Suprapubic skin (tissue), 4 donors: ENCODE data around the gene SYPL1. TPM values are rescaled to one million over a fixed set of nuclear protein-coding genes. Genes with fewer than 3 reads are reported as not detected.

ENCODE experiments used
- DNase-seq, 2 donors: peaks; one replicate each; pipeline ENCODE4 v3.0.0-alpha.2; 2019; ENCODE audit warnings: low spot score in 2 of 2
- H3K27ac ChIP-seq: fragments of 200-600 bp; sonication (generic); one replicate; pipeline ENCODE4 v1.5.1; 2019
- H3K27me3 ChIP-seq: fragments of 200-600 bp; sonication (generic); one replicate; pipeline ENCODE4 v1.5.1; 2019
- H3K36me3 ChIP-seq: fragments of 200-600 bp; sonication (generic); one replicate; pipeline ENCODE4 v1.5.1; 2019
- H3K4me1 ChIP-seq: fragments of 200-600 bp; sonication (generic); one replicate; pipeline ENCODE4 v1.5.1; 2019
- H3K4me3 ChIP-seq: fragments of 200-600 bp; sonication (generic); one replicate; pipeline ENCODE4 v1.5.1; 2019; ENCODE audit warnings: mild to moderate bottlenecking
- H3K9me3 ChIP-seq: fragments of 200-600 bp; sonication (generic); one replicate; pipeline ENCODE4 v1.5.1; 2019
- EP300 ChIP-seq: sonication (generic); formaldehyde crosslinking; IDR thresholded peaks from one replicate; pipeline ENCODE4 v1.6.1; 2017; ENCODE audit warnings: antibody characterized with exemption
- POLR2A ChIP-seq, 2 donors: fragments of 450-650 bp; IDR thresholded peaks; one replicate each; pipeline ENCODE4 v1.6.1; 2017; ENCODE audit warnings: antibody characterized with exemption in 2 of 2, mild to moderate bottlenecking in 2 of 2, moderate library complexity in 2 of 2
- POLR2AphosphoS5 ChIP-seq, 3 donors: sonication (generic); formaldehyde crosslinking; IDR thresholded peaks; one replicate each; pipeline ENCODE4 v1.6.1; 2017; ENCODE audit warnings: antibody characterized with exemption in 3 of 3
- WGBS: methylation state at CpG from one replicate; pipeline ENCODE4 v1.1.5; 2018; 5-methylcytosine and 5-hydroxymethylcytosine counted together
- total RNA-seq, 4 donors: library from RNA; depleted of rRNA; stranded (reverse); fragments of >200 nt; gene quantifications; one replicate each; pipeline ENCODE4 v1.1.0, GENCODE V29; 2016
- TF ChIP-seq, protein P1 (sequence below), 2 donors: fragments of 200-600 bp in 1 of 2; fragments of 450-650 bp in 1 of 2; sonication (generic) in 1 of 2; IDR thresholded peaks; one replicate each; pipeline ENCODE4 v1.5.1; 2016 to 2019; ENCODE audit warnings: antibody characterized with exemption in 2 of 2, mild to moderate bottlenecking in 1 of 2, moderate library complexity in 1 of 2

SYPL1 gene
- total RNA-seq, 4 donors from 2014 or later: 71.3 to 115 (median 99.3) TPM

DNA sequence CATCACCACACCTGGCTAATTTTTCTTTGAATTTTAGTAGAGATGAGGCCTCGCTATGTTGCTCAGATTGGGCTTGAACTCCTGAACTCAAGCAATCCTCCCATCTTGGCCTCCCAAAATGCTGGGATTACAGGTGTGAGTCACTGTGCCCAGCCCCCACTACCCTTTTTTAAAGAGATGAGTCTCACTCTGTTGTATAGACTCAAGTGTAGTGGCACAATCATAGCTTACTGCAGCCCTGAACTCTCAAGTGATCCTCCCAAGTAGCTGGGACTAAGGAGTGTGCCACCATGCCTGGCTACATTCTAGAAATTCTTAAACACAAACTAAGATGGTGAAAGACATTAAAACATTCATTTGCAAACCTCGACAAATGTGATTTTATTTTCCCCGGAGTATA, 12.6 kb downstream of the SYPL1 start:
- H3K27me3 ChIP-seq: no peaks in the 10 kb centered on the region
- H3K27ac ChIP-seq: no peak overlapping the region
- WGBS: 89% methylated on average over 3 of the region's 3 CpGs
- H3K4me3 ChIP-seq: no peak overlapping the region
- H3K36me3 ChIP-seq: peaks cover 33% of the 10 kb centered on the region
- no peak for TF ChIP-seq POLR2AphosphoS5 (IDR thresholded peaks at IDR 0.05)
- TF ChIP-seq, protein P1, sequence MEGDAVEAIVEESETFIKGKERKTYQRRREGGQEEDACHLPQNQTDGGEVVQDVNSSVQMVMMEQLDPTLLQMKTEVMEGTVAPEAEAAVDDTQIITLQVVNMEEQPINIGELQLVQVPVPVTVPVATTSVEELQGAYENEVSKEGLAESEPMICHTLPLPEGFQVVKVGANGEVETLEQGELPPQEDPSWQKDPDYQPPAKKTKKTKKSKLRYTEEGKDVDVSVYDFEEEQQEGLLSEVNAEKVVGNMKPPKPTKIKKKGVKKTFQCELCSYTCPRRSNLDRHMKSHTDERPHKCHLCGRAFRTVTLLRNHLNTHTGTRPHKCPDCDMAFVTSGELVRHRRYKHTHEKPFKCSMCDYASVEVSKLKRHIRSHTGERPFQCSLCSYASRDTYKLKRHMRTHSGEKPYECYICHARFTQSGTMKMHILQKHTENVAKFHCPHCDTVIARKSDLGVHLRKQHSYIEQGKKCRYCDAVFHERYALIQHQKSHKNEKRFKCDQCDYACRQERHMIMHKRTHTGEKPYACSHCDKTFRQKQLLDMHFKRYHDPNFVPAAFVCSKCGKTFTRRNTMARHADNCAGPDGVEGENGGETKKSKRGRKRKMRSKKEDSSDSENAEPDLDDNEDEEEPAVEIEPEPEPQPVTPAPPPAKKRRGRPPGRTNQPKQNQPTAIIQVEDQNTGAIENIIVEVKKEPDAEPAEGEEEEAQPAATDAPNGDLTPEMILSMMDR (IDR thresholded peaks at IDR 0.05): no peak
- TF ChIP-seq EP300: no peak
- TF ChIP-seq POLR2A (IDR thresholded peaks at IDR 0.05): no peak
- H3K9me3 ChIP-seq: no peaks in the 10 kb centered on the region
- DNase-seq: no peak
- peaks cover 6% of the 10 kb centered on the region for H3K4me1 ChIP-seq

DNA sequence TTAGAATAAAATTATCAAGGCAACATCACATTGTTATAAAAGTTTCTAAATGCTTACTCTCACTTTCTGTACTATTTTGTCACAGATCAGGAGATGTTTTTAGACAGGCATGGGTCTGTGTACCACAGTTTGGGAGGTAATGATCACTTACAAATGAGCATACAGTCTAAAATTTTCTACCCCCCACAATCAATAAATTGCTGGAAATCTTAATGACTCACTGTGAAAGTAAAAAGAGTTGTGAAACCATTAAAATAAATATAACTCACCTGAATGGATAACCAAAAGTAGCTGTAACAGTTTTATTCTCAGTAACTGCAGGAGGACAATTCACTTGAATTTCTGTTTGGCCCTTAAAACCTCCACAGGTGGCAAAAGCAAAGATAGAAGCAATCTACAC, 13.2 kb downstream of the SYPL1 start:
- Histone ChIP-seq H3K4me3 (no peak overlapping the region), H3K27me3 (no peaks in the 10 kb centered on the region), H3K36me3 (peaks cover 33% of the 10 kb centered on the region), H3K27ac (no peak overlapping the region), H3K4me1 (peaks cover 6% of the 10 kb centered on the region), H3K9me3 (no peaks in the 10 kb centered on the region)
- no peak for DNase-seq
- TF ChIP-seq EP300: no peak
- TF ChIP-seq POLR2A (IDR thresholded peaks at IDR 0.05): no peak
- no peak for TF ChIP-seq POLR2AphosphoS5 (IDR thresholded peaks at IDR 0.05)
- TF ChIP-seq, protein P1 (IDR thresholded peaks at IDR 0.05): no peak

DNA sequence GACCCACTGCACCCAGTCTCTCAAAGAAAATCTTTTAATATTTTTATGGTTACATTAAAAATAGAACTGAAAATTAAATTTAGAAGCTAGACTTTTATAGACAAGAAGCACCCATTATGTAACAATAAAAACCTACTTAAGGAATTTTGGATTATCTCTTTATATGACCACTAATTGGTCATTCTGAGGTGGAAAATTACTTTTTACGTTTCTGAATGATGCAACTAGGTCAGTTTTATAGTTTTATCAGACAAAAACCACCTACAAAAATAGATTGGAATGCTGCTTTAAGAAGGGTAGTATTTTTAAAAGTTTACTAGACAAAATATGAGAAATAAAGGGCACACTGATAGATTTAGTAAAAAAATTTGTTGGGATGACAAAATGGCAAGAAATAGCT, 16.5 kb downstream of the SYPL1 start:
- no peaks in the 10 kb centered on the region for H3K9me3 ChIP-seq
- DNase-seq: no peak
- H3K36me3 ChIP-seq: peaks cover 50% of the 10 kb centered on the region
- H3K4me1 ChIP-seq: peaks cover 6% of the 10 kb centered on the region
- no peaks in the 10 kb centered on the region for H3K27me3 ChIP-seq
- no peak for TF ChIP-seq POLR2A (IDR thresholded peaks at IDR 0.05)
- H3K27ac ChIP-seq: no peak overlapping the region
- H3K4me3 ChIP-seq: no peak overlapping the region
- 84% methylated on average over 1 of the region's 1 CpG for WGBS

DNA sequence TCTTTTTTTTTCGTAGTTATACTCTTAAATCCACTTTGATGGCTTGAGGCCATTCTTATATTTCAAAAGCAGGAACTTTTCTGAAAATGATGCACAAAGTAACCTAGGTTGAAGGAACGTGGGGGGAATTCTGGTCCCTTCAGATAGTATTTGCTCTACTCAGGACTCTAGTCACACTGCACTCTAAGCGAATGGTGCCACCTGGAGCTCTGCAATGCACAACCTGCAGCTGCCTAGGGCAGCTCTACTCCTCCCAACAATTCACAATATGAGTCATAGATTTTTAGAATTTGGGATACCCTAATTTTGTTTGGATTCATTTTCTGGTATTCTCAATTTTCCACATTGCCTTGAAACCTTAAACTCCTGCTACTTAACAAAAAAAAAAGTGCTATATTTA, 17.3 kb downstream of the SYPL1 start:
- DNase-seq: no peak
- 73% methylated on average over 3 of the region's 3 CpGs for WGBS
- Histone ChIP-seq H3K4me3 (no peak overlapping the region), H3K4me1 (peaks cover 3% of the 10 kb centered on the region), H3K27ac (no peak overlapping the region), H3K36me3 (peaks cover 57% of the 10 kb centered on the region), H3K27me3 (no peaks in the 10 kb centered on the region), H3K9me3 (no peaks in the 10 kb centered on the region)
- TF ChIP-seq, protein P1 (IDR thresholded peaks at IDR 0.05): no peak
- TF ChIP-seq EP300 (no peak), POLR2AphosphoS5 (IDR thresholded peaks at IDR 0.05) (no peak), POLR2A (IDR thresholded peaks at IDR 0.05) (no peak)

DNA sequence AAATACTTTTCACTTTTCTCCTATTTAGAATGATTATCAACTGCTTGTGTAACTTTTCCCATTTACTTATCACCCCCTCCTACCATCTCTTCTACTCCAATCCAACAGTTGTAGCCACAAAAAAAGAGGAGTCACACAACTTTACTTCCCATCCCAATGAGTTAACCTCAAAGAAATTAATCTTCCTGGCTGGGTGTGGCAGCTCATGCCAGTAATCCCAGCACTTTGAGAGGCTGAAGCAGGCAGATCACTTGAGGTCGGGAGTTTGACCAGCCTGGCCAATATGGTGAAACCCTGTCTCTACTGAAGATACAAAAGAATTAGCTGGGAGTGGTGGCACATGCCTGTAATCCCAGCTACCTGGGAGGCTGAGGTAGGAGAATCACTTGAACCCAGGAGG, 19.9 kb downstream of the SYPL1 start:
- H3K4me3 ChIP-seq: no peak overlapping the region
- 77% methylated on average over 1 of the region's 1 CpG for WGBS
- no peaks in the 10 kb centered on the region for H3K9me3 ChIP-seq
- TF ChIP-seq, protein P1 (IDR thresholded peaks at IDR 0.05): no peak
- TF ChIP-seq POLR2A (IDR thresholded peaks at IDR 0.05) (no peak), EP300 (no peak)
- H3K27ac ChIP-seq: no peak overlapping the region
- DNase-seq: no peak
- H3K27me3 ChIP-seq: no peaks in the 10 kb centered on the region
- no peaks in the 10 kb centered on the region for H3K4me1 ChIP-seq
- H3K36me3 ChIP-seq: peaks cover 58% of the 10 kb centered on the region

DNA sequence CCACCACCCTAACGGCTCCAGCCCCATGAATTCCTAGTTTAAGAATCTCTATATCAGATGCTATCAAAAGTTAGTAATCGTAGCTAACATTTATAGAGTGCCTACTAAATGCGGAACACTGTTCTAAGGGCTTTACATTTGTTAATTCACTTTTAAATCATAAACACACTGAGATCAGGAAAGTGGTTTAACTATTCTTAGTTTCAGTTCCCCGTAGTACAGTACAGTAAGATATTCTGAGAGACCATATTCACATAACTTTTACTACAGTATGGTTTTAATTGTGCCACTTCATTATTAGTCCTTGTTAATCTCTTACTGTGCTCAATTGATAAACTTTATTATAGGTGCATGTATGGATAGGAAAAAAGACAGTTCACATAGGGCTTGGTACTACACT, 22.5 kb downstream of the SYPL1 start:
- 79% methylated on average over 4 of the region's 4 CpGs for WGBS
- Histone ChIP-seq H3K4me1 (no peaks in the 10 kb centered on the region), H3K36me3 (peaks cover 32% of the 10 kb centered on the region), H3K27ac (no peak overlapping the region), H3K27me3 (no peaks in the 10 kb centered on the region), H3K4me3 (no peak overlapping the region), H3K9me3 (no peaks in the 10 kb centered on the region)
- no peak for TF ChIP-seq EP300
- TF ChIP-seq POLR2A (IDR thresholded peaks at IDR 0.05): no peak
- no peak for TF ChIP-seq POLR2AphosphoS5 (IDR thresholded peaks at IDR 0.05)
- DNase-seq: no peak
